CD8-positive, alpha-beta memory T cell (primary cell): ENCODE measurements around the gene TMEM200A. TPM values are rescaled to one million over a fixed set of nuclear protein-coding genes. Genes with fewer than 3 reads are reported as not detected.

Experiments
- CTCF ChIA-PET: fragments of 350-600 bp; sonication (Branson Sonifier 250); formaldehyde crosslinking; loops from one replicate; lab custom pipeline; 2021; ENCODE audit warnings: antibody characterized with exemption; lab: Charles Lee
- POLR2A ChIA-PET: fragments of 350-600 bp; sonication (Branson Sonifier 250); formaldehyde crosslinking; loops from one replicate; lab custom pipeline; 2021; ENCODE audit warnings: antibody characterized with exemption; lab: Charles Lee
- DNase-seq, 5 donors: peaks; one replicate each; pipeline versions ENCODE4 v3.0.0 to v3.0.0-alpha.2; 2020 to 2022; ENCODE audit warnings: mixed read lengths in 1 of 5
- H3K27ac ChIP-seq: one replicate; pipeline ENCODE4 v1.7.0; 2013; ENCODE audit warnings: low read depth, mild to moderate bottlenecking, low read length, moderate library complexity
- H3K27me3 ChIP-seq: 2 replicates; pipeline ENCODE4 v1.7.0; 2013; ENCODE audit warnings: low read length, mild to moderate bottlenecking; ENCODE audit not compliant: insufficient read depth, poor library complexity, severe bottlenecking
- H3K36me3 ChIP-seq: 2 replicates; pipeline ENCODE4 v1.7.0; 2013; ENCODE audit warnings: mild to moderate bottlenecking, low read length, moderate library complexity; ENCODE audit not compliant: insufficient read depth
- H3K4me1 ChIP-seq: 2 replicates; pipeline ENCODE4 v1.7.0; 2013; ENCODE audit warnings: mild to moderate bottlenecking, low read length, moderate library complexity; ENCODE audit not compliant: insufficient read depth
- H3K4me3 ChIP-seq: 2 replicates; pipeline ENCODE4 v1.7.0; 2013; ENCODE audit warnings: mild to moderate bottlenecking, low read length
- H3K9me3 ChIP-seq: 2 replicates; pipeline ENCODE4 v1.7.0; 2013; ENCODE audit warnings: mild to moderate bottlenecking, low read length
- H3K27ac Mint-ChIP-seq, 8 donors: one replicate each; pipeline ENCODE4 v1.8.0; 2020 to 2021; ENCODE audit warnings: mixed read lengths in 8 of 8, mild to moderate bottlenecking in 6 of 8, inconsistent platforms in 3 of 8, moderate library complexity in 3 of 8
- H3K27me3 Mint-ChIP-seq, 2 donors: one replicate each; pipeline ENCODE4 v1.8.0; 2020 to 2021; ENCODE audit warnings: mixed read lengths in 2 of 2, mild to moderate bottlenecking in 1 of 2, moderate library complexity in 1 of 2
- H3K36me3 Mint-ChIP-seq, 3 donors: one replicate each; pipeline ENCODE4 v1.8.0; 2020 to 2021; ENCODE audit warnings: mixed read lengths in 3 of 3, inconsistent platforms in 1 of 3, mild to moderate bottlenecking in 1 of 3
- H3K4me1 Mint-ChIP-seq, 3 donors: one replicate each; pipeline ENCODE4 v1.8.0; 2020 to 2021; ENCODE audit warnings: mixed read lengths in 3 of 3, inconsistent platforms in 1 of 3, mild to moderate bottlenecking in 1 of 3
- H3K4me3 Mint-ChIP-seq, 7 donors: one replicate each; pipeline ENCODE4 v1.8.0; 2020 to 2021; ENCODE audit warnings: mixed read lengths in 7 of 7, mild to moderate bottlenecking in 6 of 7, moderate library complexity in 4 of 7, inconsistent platforms in 2 of 7
- H3K9me3 Mint-ChIP-seq, 5 donors: one replicate each; pipeline ENCODE4 v1.8.0; 2020 to 2022; ENCODE audit warnings: mixed read lengths in 5 of 5, mild to moderate bottlenecking in 3 of 5, moderate library complexity in 2 of 5, inconsistent platforms in 1 of 5
- polyA plus RNA-seq: library from polyadenylated mRNA; unstranded; fragments of 300-500 nt; fragmentation: Illumina TruSeq; gene quantifications from one replicate; pipeline ENCODE4 v1.2.3, GENCODE V29; 2021
- total RNA-seq, 2 experiments: library from RNA; stranded (reverse); gene quantifications; one replicate each; pipeline ENCODE4 v1.2.3, GENCODE V29; 2021

Gene TMEM200A
- total and polyA plus RNA-seq, 3 experiments from 2014 or later, result 1.4 to 1.7 (median 1.5) TPM

DNA sequence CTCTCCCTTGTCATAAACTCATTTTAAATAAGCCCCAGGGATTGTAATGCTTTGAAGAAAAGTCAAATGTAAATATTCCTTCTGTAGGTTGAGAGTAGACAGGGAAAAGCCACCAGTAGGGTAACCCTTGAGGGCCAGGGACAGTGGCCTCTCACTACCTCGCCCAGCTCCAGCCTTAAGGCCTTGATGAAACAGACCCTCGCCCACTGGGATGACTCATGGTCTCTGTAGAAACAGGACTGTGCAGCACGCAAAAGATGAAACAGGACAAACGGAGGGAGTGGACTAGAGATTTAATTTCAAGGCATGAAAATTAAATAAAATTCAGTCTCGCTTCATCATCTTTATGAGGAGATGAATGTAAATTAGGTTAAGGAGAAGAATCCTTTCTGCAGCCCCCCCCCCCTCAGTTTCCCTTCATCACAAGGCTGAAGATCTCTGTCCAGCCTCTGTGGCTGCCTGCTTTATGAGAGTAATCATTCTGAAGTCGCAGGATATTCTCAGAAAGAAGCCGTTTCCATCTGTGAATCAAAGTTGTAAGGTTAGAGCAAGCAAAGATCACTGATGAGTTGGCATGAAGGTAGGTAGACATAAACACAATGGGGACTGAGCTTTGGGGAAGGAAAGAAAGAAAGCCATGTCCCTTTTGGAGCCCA, 60.4 kb downstream of the TMEM200A start:
- H3K4me3 Mint-ChIP-seq, result no peak overlapping the region

GRCh38 chr6:130431346-130431852, 65.6 kb downstream of the TMEM200A start:
- ChIA-PET POLR2A (no interaction called here), CTCF (interaction anchor here (1.1 kb wide), 1 partner anchor 109 kb away, joined by 3 read pairs; no protein-coding TSS in a partner anchor)
- Mint-ChIP-seq H3K27me3 (no peaks in the 10 kb centered on the region), H3K4me3 (no peak overlapping the region), H3K9me3 (no peaks in the 10 kb centered on the region), H3K27ac (no peak overlapping the region), H3K4me1 (no peaks in the 10 kb centered on the region), H3K36me3 (peaks cover 0 to 4% (median 0%) of the 10 kb centered on the region in 3 donors)
- H3K4me1 ChIP-seq, result no peaks in the 10 kb centered on the region
- no peaks in the 10 kb centered on the region for H3K27me3 ChIP-seq
- no peak for DNase-seq
- H3K27ac ChIP-seq, result no peak overlapping the region
- no peaks in the 10 kb centered on the region for H3K36me3 ChIP-seq
- H3K4me3 ChIP-seq, result no peak overlapping the region
- no peaks in the 10 kb centered on the region for H3K9me3 ChIP-seq

More for the DNA sequence above, 60.4 kb downstream of the TMEM200A start:
- Mint-ChIP-seq H3K4me1 (no peaks in the 10 kb centered on the region), H3K9me3 (no peaks in the 10 kb centered on the region), H3K27me3 (no peaks in the 10 kb centered on the region), H3K27ac (no peak overlapping the region), H3K36me3 (peaks cover 0 to 9% (median 5%) of the 10 kb centered on the region in 3 donors)
- no peak overlapping the region for H3K27ac ChIP-seq
- no peaks in the 10 kb centered on the region for H3K36me3 ChIP-seq
- no peak overlapping the region for H3K4me3 ChIP-seq
- no peaks in the 10 kb centered on the region for H3K9me3 ChIP-seq
- ChIA-PET CTCF (no interaction called here), POLR2A (no interaction called here)
- no peaks in the 10 kb centered on the region for H3K4me1 ChIP-seq
- no peak for DNase-seq
- no peaks in the 10 kb centered on the region for H3K27me3 ChIP-seq

DNA sequence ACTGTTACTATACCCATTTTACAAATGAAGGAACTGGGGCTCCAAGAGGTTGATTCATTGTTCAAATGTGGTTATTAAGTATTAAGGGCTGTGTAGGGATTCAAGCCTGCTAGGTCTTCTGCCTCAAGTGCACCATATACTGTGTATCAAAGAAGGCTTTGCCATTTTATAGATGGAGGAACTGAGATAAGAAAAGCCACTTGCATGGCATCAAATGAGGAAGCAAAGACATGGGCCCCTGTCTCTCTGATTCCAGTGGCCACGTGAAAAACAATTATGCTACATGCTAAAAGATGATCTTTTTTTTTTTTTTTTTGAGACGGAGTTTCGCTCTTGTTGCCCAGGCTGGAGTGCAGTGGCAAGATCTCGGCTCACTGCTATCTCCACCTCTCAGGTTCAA, 67.0 kb downstream of the TMEM200A start:
- H3K27ac Mint-ChIP-seq, result no peak overlapping the region
- Histone ChIP-seq H3K36me3 (no peaks in the 10 kb centered on the region), H3K27ac (no peak overlapping the region), H3K4me1 (no peaks in the 10 kb centered on the region), H3K4me3 (no peak overlapping the region), H3K9me3 (no peaks in the 10 kb centered on the region), H3K27me3 (no peaks in the 10 kb centered on the region)
- DNase-seq, result no peak
- H3K27me3 Mint-ChIP-seq, result no peaks in the 10 kb centered on the region
- no peaks in the 10 kb centered on the region for H3K9me3 Mint-ChIP-seq
- POLR2A ChIA-PET, result no interaction called here
- peaks cover 0 to 4% (median 2%) of the 10 kb centered on the region in 3 donors for H3K36me3 Mint-ChIP-seq
- H3K4me1 Mint-ChIP-seq, result no peaks in the 10 kb centered on the region
- CTCF ChIA-PET, result no interaction called here
- H3K4me3 Mint-ChIP-seq, result no peak overlapping the region

DNA sequence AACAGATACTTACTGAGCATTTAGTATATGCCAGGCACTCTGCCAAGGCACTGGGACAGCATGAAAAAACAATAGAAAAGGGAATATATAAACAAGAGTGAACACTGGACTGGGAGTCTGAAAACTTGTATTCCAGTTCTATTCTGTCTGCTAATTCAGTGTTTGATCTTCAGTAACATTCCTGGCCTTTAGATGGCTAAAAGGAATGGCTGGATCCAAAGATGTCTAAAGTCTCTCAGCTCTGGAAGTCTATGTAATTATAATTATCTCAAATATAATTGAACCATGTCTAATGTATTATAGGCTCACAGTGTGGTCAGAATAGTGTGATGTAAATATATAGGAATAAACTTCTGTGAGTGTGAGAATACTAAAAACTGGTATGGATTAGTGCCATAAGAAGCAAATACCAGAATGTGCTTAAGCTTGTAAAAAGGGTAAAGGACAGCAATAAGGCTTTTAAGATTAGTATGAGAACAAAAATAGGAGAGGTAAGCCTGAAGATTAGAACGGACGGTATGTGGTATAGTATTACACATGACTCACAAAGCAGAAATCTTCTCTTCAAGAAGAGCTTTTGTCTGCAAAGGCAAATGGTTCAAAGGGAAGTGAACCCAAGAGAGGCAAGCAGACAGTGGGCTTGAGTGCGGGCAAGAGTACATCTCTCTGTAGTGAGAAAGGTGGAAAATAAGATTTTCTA, 68.5 kb downstream of the TMEM200A start:
- ChIA-PET POLR2A (no interaction called here), CTCF (no interaction called here)
- H3K4me1 Mint-ChIP-seq, result peaks cover 0 to 6% (median 0%) of the 10 kb centered on the region in 3 donors
- H3K9me3 Mint-ChIP-seq, result no peaks in the 10 kb centered on the region
- H3K4me3 Mint-ChIP-seq, result no peak overlapping the region
- Histone ChIP-seq H3K9me3 (no peaks in the 10 kb centered on the region), H3K4me1 (no peaks in the 10 kb centered on the region), H3K4me3 (no peak overlapping the region), H3K27me3 (no peaks in the 10 kb centered on the region), H3K36me3 (no peaks in the 10 kb centered on the region), H3K27ac (no peak overlapping the region)
- DNase-seq, result no peak
- H3K36me3 Mint-ChIP-seq, result peaks cover 0 to 8% (median 4%) of the 10 kb centered on the region in 3 donors
- H3K27me3 Mint-ChIP-seq, result no peaks in the 10 kb centered on the region
- H3K27ac Mint-ChIP-seq, result no peak overlapping the region

GRCh38 chr6:130435181-130435580, 69.4 kb downstream of the TMEM200A start:
- H3K9me3 ChIP-seq, result no peaks in the 10 kb centered on the region
- no peaks in the 10 kb centered on the region for H3K36me3 ChIP-seq
- H3K4me3 ChIP-seq, result no peak overlapping the region
- CTCF ChIA-PET, result no interaction called here
- no peaks in the 10 kb centered on the region for H3K4me1 ChIP-seq
- H3K36me3 Mint-ChIP-seq, result peaks cover under 1 to 12% (median 2%) of the 10 kb centered on the region in 3 donors
- no peak overlapping the region for H3K4me3 Mint-ChIP-seq
- no peak for DNase-seq
- no peak overlapping the region for H3K27ac Mint-ChIP-seq
- no peak overlapping the region for H3K27ac ChIP-seq
- no peaks in the 10 kb centered on the region for H3K9me3 Mint-ChIP-seq
- POLR2A ChIA-PET, result no interaction called here
- H3K27me3 Mint-ChIP-seq, result no peaks in the 10 kb centered on the region
- H3K27me3 ChIP-seq, result no peaks in the 10 kb centered on the region
- H3K4me1 Mint-ChIP-seq, result peaks cover 0 to 6% (median 0%) of the 10 kb centered on the region in 3 donors

DNA sequence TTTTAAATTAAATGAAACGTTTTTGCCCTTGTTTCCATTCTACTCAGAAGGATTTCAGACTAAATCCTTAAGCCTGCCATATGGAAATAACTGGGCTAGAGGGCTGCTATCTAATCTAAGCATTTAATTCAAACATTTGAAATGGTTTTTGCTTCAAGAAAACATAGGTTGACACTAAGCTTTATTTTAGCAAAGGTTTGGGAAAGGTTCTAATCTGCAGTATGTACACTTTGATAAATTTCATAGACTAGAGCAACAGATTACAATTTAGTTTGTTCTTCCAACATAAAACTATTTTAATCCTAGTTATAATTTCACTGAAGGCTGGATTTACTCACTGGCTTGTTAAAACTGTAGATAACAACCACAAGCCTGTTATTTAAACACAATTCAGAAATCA, 72.1 kb downstream of the TMEM200A start:
- Histone ChIP-seq H3K4me1 (no peaks in the 10 kb centered on the region), H3K4me3 (no peak overlapping the region), H3K36me3 (no peaks in the 10 kb centered on the region), H3K9me3 (no peaks in the 10 kb centered on the region), H3K27ac (no peak overlapping the region), H3K27me3 (no peaks in the 10 kb centered on the region)
- Mint-ChIP-seq H3K4me3 (no peak overlapping the region), H3K9me3 (no peaks in the 10 kb centered on the region), H3K36me3 (peaks cover 10 to 26% (median 12%) of the 10 kb centered on the region in 3 donors), H3K27ac (no peak overlapping the region), H3K27me3 (no peaks in the 10 kb centered on the region), H3K4me1 (peaks cover 0 to 6% (median 0%) of the 10 kb centered on the region in 3 donors)
- no peak for DNase-seq
- CTCF ChIA-PET, result no interaction called here
- POLR2A ChIA-PET, result no interaction called here

GRCh38 chr6:130447374-130447773, 81.6 kb downstream of the TMEM200A start:
- Histone ChIP-seq H3K36me3 (no peaks in the 10 kb centered on the region), H3K27ac (no peak overlapping the region), H3K9me3 (no peaks in the 10 kb centered on the region), H3K4me3 (no peak overlapping the region), H3K27me3 (no peaks in the 10 kb centered on the region), H3K4me1 (no peaks in the 10 kb centered on the region)
- peaks cover 0 to 1% (median 0%) of the 10 kb centered on the region in 3 donors for H3K36me3 Mint-ChIP-seq
- H3K4me3 Mint-ChIP-seq, result no peak overlapping the region
- no peaks in the 10 kb centered on the region for H3K9me3 Mint-ChIP-seq
- ChIA-PET POLR2A (no interaction called here), CTCF (no interaction called here)
- H3K27me3 Mint-ChIP-seq, result peaks cover 0 to 2% of the 10 kb centered on the region in 2 donors
- no peak overlapping the region for H3K27ac Mint-ChIP-seq
- H3K4me1 Mint-ChIP-seq, result peaks cover 0 to 4% (median 0%) of the 10 kb centered on the region in 3 donors
- DNase-seq, result no peak

DNA sequence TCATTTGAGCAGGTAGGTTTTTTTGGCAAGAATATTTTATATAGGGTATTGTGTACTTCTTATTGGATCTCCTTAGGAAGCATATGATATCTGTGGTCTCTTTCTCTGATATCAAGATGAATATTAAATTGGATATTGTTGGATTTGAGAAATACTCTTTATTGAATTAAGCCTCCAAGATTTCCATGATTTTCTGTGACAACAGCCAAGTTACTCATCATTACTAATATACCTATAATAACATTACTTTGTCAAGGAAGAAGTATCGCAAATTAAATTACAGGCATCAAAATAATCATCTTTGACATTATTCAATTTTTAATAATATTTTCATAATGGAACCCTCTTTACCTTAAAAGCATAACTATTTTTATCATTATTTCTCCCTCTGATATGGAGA, 86.5 kb downstream of the TMEM200A start:
- Mint-ChIP-seq H3K4me1 (peaks cover 0 to 15% (median 4%) of the 10 kb centered on the region in 3 donors), H3K36me3 (peaks cover 0 to 1% (median 0%) of the 10 kb centered on the region in 3 donors)

More for the DNA sequence above, 86.5 kb downstream of the TMEM200A start:
- no peak overlapping the region for H3K4me3 ChIP-seq
- H3K27ac ChIP-seq, result no peak overlapping the region
- CTCF ChIA-PET, result no interaction called here
- no peaks in the 10 kb centered on the region for H3K9me3 ChIP-seq
- H3K27me3 ChIP-seq, result no peaks in the 10 kb centered on the region
- POLR2A ChIA-PET, result no interaction called here
- H3K36me3 ChIP-seq, result no peaks in the 10 kb centered on the region
- H3K4me3 Mint-ChIP-seq, result no peak overlapping the region
- no peaks in the 10 kb centered on the region for H3K4me1 ChIP-seq
- H3K9me3 Mint-ChIP-seq, result no peaks in the 10 kb centered on the region
- no peak for DNase-seq
- peak overlapping the region in 2 of 8 donors; percentile 43 to 73 for H3K27ac Mint-ChIP-seq
- H3K27me3 Mint-ChIP-seq, result peaks cover 0 to 2% of the 10 kb centered on the region in 2 donors
